Measurements from ENCODE around the gene WDR49.

DNA sequence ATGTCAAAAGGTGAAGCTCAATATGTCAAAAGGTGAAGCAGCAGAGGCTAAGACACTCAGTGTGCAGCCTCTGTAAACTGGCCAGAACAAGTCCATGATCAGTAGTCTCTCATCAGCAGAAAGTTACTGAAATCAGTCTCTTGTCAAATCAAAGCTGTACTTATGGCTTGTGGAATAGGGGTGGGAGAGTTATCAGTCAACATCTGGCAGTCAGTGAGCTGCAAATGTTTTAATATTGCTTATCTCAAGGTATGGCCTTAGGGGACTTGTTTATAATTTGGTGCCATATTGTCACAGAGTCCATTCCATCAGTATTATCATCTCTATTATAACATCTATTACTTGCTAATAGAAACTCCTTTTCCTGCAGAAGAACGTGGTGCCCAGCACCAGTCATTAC is 14.9 kb upstream of the WDR49 start:
- TF ChIP-seq ZNF2 (tag by site-specific recombination; IDR thresholded peaks at IDR 0.05) (no peak), SCRT1 (tag by site-specific recombination; IDR thresholded peaks at IDR 0.05; ENCODE audit: borderline replicate concordance) (no peak), ZBTB20 (tag by site-specific recombination; IDR thresholded peaks at IDR 0.05) (no peak), ZFP41 (tag by site-specific recombination; IDR thresholded peaks at IDR 0.05; ENCODE audit: borderline replicate concordance) (no peak), CTCF (tag by site-specific recombination; IDR thresholded peaks at IDR 0.05) (no peak), REST (tag by site-specific recombination; IDR thresholded peaks at IDR 0.05) (no peak)
- TF ChIP-seq, protein P1, sequence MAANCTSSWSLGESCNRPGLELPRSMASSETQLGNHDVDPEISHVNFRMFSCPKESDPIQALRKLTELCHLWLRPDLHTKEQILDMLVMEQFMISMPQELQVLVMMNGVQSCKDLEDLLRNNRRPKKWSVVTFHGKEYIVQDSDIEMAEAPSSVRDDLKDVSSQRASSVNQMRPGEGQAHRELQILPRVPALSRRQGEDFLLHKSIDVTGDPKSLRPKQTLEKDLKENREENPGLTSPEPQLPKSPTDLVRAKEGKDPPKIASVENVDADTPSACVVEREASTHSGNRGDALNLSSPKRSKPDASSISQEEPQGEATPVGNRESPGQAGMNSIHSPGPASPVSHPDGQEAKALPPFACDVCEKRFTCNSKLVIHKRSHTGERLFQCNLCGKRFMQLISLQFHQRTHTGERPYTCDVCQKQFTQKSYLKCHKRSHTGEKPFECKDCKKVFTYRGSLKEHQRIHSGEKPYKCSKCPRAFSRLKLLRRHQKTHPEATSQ (tag by site-specific recombination; IDR thresholded peaks at IDR 0.05): no peak
- TF ChIP-seq, protein P2, sequence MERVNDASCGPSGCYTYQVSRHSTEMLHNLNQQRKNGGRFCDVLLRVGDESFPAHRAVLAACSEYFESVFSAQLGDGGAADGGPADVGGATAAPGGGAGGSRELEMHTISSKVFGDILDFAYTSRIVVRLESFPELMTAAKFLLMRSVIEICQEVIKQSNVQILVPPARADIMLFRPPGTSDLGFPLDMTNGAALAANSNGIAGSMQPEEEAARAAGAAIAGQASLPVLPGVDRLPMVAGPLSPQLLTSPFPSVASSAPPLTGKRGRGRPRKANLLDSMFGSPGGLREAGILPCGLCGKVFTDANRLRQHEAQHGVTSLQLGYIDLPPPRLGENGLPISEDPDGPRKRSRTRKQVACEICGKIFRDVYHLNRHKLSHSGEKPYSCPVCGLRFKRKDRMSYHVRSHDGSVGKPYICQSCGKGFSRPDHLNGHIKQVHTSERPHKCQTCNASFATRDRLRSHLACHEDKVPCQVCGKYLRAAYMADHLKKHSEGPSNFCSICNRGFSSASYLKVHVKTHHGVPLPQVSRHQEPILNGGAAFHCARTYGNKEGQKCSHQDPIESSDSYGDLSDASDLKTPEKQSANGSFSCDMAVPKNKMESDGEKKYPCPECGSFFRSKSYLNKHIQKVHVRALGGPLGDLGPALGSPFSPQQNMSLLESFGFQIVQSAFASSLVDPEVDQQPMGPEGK (tag by site-specific recombination; IDR thresholded peaks at IDR 0.05): no peak
- TF ChIP-seq, protein P3, sequence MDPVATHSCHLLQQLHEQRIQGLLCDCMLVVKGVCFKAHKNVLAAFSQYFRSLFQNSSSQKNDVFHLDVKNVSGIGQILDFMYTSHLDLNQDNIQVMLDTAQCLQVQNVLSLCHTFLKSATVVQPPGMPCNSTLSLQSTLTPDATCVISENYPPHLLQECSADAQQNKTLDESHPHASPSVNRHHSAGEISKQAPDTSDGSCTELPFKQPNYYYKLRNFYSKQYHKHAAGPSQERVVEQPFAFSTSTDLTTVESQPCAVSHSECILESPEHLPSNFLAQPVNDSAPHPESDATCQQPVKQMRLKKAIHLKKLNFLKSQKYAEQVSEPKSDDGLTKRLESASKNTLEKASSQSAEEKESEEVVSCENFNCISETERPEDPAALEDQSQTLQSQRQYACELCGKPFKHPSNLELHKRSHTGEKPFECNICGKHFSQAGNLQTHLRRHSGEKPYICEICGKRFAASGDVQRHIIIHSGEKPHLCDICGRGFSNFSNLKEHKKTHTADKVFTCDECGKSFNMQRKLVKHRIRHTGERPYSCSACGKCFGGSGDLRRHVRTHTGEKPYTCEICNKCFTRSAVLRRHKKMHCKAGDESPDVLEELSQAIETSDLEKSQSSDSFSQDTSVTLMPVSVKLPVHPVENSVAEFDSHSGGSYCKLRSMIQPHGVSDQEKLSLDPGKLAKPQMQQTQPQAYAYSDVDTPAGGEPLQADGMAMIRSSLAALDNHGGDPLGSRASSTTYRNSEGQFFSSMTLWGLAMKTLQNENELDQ (tag by site-specific recombination; IDR thresholded peaks at IDR 0.05; ENCODE audit: low read depth): no peak

All from HEK293 (cell line).